Measurements from ENCODE around the gene FBXL4.

- TF ChIP-seq EP300 (IDR thresholded peaks at IDR 0.05) (no peak), CTCF (IDR thresholded peaks at IDR 0.05) (no peak), POLR2A (IDR thresholded peaks at IDR 0.05) (no peak)
Measured at GRCh38 chr6:98981473-98981872, 33.7 kb upstream of the FBXL4 start.

Measured in tibial nerve (tissue), 4 donors.